T1000 (cell line): ENCODE data around the gene RANBP10.

Experiments used
- DNase-seq: peaks from one replicate; lab custom pipeline; 2025; ENCODE audit warnings: mixed read lengths; lab: John Stamatoyannopoulos, UW

Gene RANBP10

GRCh38 chr16:67741118-67741517 is 65.2 kb downstream of the RANBP10 start:
- DNase-seq = no peak

GRCh38 chr16:67740391-67740790 is 66.0 kb downstream of the RANBP10 start:
- DNase-seq = no peak

- DNase-seq = no peak
These were observed 69.5 kb downstream of the RANBP10 start for GRCh38 chr16:67736858-67737257.

GRCh38 chr16:67734731-67735201 is 71.6 kb downstream of the RANBP10 start:
- DNase-seq = no peak

GRCh38 chr16:67733734-67734470 is 72.5 kb downstream of the RANBP10 start:
- no peak for DNase-seq

GRCh38 chr16:67731753-67732095 is 74.6 kb downstream of the RANBP10 start:
- DNase-seq = no peak

- no peak for DNase-seq
These were observed 75.1 kb downstream of the RANBP10 start for GRCh38 chr16:67731071-67731752.

GRCh38 chr16:67730326-67730725 is 76.0 kb downstream of the RANBP10 start:
- DNase-seq = no peak

- no peak for DNase-seq
These were observed 76.6 kb downstream of the RANBP10 start for GRCh38 chr16:67729636-67730248.

GRCh38 chr16:67727521-67728485 is 78.6 kb downstream of the RANBP10 start:
- no peak for DNase-seq

- DNase-seq = no peak
These were observed 80.0 kb downstream of the RANBP10 start for GRCh38 chr16:67726106-67727034.

- DNase-seq = no peak
These were observed 82.5 kb downstream of the RANBP10 start for GRCh38 chr16:67723911-67724305.

GRCh38 chr16:67723151-67723910 is 83.0 kb downstream of the RANBP10 start:
- peak; percentile 2 for DNase-seq

GRCh38 chr16:67720236-67720635 is 86.1 kb downstream of the RANBP10 start:
- no peak for DNase-seq

GRCh38 chr16:67719778-67720144 is 86.6 kb downstream of the RANBP10 start:
- peak; percentile 5 for DNase-seq

- peak; percentile 89 for DNase-seq
These were observed 87.1 kb downstream of the RANBP10 start, which contains the start of gene GFOD2 for GRCh38 chr16:67719048-67719777. GFOD2 (minus strand) TSS chr16:67719316; CDS start chr16:67685715, 33,601 bp downstream.

GRCh38 chr16:67718668-67719047 is 87.7 kb downstream of the RANBP10 start:
- no peak for DNase-seq

GRCh38 chr16:67716097-67716496 is 90.3 kb downstream of the RANBP10 start:
- no peak for DNase-seq

GRCh38 chr16:67714522-67714921 is 91.8 kb downstream of the RANBP10 start:
- DNase-seq = no peak
